Measurements from ENCODE around the gene ELFN1. TPM values are rescaled to one million over a fixed set of nuclear protein-coding genes. Genes with fewer than 3 reads are reported as not detected.

Gene ELFN1
- total RNA-seq, 4 donors from 2014 or later = 0.42 to 3.7 (median 1.3) TPM

GRCh38 chr7:1667566-1668395 lies 2.3 kb upstream of the ELFN1 start:
- H3K27ac ChIP-seq = no peak overlapping the region
- H3K27me3 ChIP-seq = peaks cover 100% of the 10 kb centered on the region
- H3K4me1 ChIP-seq = peaks cover 0 to 69% (median 46%) of the 10 kb centered on the region in 3 donors
- 0% methylated on average over 5 of the region's 77 CpGs; no CpG with 5 or more reads in 1 of the 2 donors for WGBS, 2 donors (ENCODE audit: low coverage in 1 of 2)
- no peaks in the 10 kb centered on the region for H3K9me3 ChIP-seq
- TF ChIP-seq POLR2A (IDR thresholded peaks at IDR 0.05) (no peak), CTCF (IDR thresholded peaks at IDR 0.05) (no peak), EP300 (IDR thresholded peaks at IDR 0.05) (no peak), POLR2AphosphoS5 (IDR thresholded peaks at IDR 0.05) (no peak)
- no peak for ATAC-seq
- H3K4me3 ChIP-seq = peak overlapping the region in 1 of 2 donors; percentile 63
- H3K36me3 ChIP-seq = no peaks in the 10 kb centered on the region

DNA sequence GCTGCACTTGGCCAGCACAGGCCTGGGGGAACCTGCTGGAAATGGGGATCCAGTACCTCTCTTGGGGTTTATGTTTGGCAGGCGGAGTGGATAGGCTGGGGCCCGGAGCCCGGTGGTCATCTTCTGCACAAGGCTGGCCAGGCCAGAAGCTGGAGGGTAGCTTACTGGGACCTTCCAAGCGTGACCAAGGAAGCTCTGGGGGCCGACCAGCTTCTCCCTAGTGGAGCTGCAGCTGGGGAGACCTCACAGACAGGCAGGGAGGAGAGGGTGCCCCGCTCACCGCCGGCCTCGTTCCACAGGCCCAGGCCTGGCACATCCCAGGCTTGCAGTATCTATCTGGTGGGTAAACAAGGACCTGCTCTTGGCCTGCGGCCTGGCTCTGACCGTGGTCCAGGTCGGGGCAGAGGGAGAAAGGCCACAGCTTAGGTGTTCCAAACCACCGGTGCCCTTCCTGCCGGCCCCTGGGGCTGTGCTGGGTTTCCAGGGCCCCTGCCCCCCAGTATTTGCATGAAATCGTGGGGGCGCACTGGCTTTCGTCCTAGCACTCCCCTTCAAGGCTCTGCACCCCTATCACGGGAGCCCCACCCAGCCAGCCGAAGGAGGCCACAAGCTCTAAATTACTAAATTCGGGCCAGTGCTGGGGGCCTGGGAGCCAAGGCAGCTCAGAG lies 1.5 kb upstream of the ELFN1 start:
- ATAC-seq = no peak
- 80 to 83% methylated on average over 1 of the region's 20 CpGs for WGBS, 2 donors (ENCODE audit: low coverage in 1 of 2)
- H3K27me3 ChIP-seq = peaks cover 100% of the 10 kb centered on the region
- no peak overlapping the region for H3K27ac ChIP-seq
- no peaks in the 10 kb centered on the region for H3K36me3 ChIP-seq
- H3K4me3 ChIP-seq = no peak overlapping the region
- TF ChIP-seq EP300 (IDR thresholded peaks at IDR 0.05) = no peak
- TF ChIP-seq POLR2A (IDR thresholded peaks at IDR 0.05) = no peak
- no peak for TF ChIP-seq POLR2AphosphoS5 (IDR thresholded peaks at IDR 0.05)
- TF ChIP-seq CTCF (IDR thresholded peaks at IDR 0.05) = no peak
- no peaks in the 10 kb centered on the region for H3K9me3 ChIP-seq
- peaks cover 0 to 69% (median 46%) of the 10 kb centered on the region in 3 donors for H3K4me1 ChIP-seq

GRCh38 chr7:1669064-1669951 lies 769 bp upstream of the ELFN1 start:
- Histone ChIP-seq H3K4me3 (peak overlapping the region in 1 of 2 donors; percentile 45), H3K27me3 (peaks cover 100% of the 10 kb centered on the region), H3K36me3 (no peaks in the 10 kb centered on the region), H3K27ac (no peak overlapping the region), H3K9me3 (no peaks in the 10 kb centered on the region), H3K4me1 (peaks cover 0 to 63% (median 44%) of the 10 kb centered on the region in 3 donors)
- ATAC-seq = no peak
- TF ChIP-seq EP300 (IDR thresholded peaks at IDR 0.05) = no peak
- no CpG with 5 or more reads among the region's 68 CpGs for WGBS, 2 donors (ENCODE audit: low coverage in 1 of 2)

- 18 to 44% methylated on average over 7 to 8 of the region's 26 CpGs for WGBS, 2 donors (ENCODE audit: low coverage in 1 of 2)
- Histone ChIP-seq H3K9me3 (no peaks in the 10 kb centered on the region), H3K36me3 (no peaks in the 10 kb centered on the region), H3K4me1 (peaks cover 0 to 46% (median 32%) of the 10 kb centered on the region in 3 donors), H3K27ac (no peak overlapping the region), H3K4me3 (peak overlapping the region in 1 of 2 donors; percentile 45), H3K27me3 (peaks cover 100% of the 10 kb centered on the region)
- no peak for TF ChIP-seq POLR2A (IDR thresholded peaks at IDR 0.05)
- TF ChIP-seq CTCF (IDR thresholded peaks at IDR 0.05) = no peak
- no peak for TF ChIP-seq EP300 (IDR thresholded peaks at IDR 0.05)
- no peak for TF ChIP-seq POLR2AphosphoS5 (IDR thresholded peaks at IDR 0.05)
- ATAC-seq = no peak
Measured at GRCh38 chr7:1670894-1671593, 967 bp downstream of the ELFN1 start.

Data from gastroesophageal sphincter (tissue), 4 donors.